ENCODE measurements around the gene SLC25A40. TPM values are rescaled to one million over a fixed set of nuclear protein-coding genes. Genes with fewer than 3 reads are reported as not detected.

Gene SLC25A40
- total RNA-seq, 4 donors from 2014 or later = 1.4 to 50.8 (median 25.4) TPM

DNA sequence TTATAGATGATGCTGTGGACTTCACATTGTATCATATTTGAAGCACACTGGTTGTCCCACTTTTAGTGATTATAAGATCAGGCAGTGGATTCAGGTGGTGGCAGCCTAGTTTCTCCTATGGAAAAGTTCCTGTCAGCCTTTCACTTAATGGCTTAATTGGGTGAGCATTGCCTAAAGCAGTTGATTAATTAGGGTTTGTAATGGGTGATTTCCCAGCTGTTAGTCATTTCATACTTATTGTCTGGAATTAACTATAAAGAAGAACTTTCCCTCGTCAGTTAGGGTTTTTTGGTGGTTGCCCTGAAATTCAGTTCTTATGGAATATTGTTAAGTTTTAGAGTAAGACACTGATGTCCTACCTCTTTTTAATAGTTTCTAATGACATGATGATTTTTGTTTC, 78.8 kb downstream of the SLC25A40 start:
- intact Hi-C loops (cut with DNase I; ENCODE audit: low total_unique reads) = no loop called here
- Histone ChIP-seq H3K4me1 (peaks cover 0 to 4% (median 1%) of the 10 kb centered on the region in 4 donors), H3K4me3 (no peak overlapping the region), H3K36me3 (no peaks in the 10 kb centered on the region), H3K27me3 (no peaks in the 10 kb centered on the region), H3K27ac (no peak overlapping the region), H3K9me3 (no peaks in the 10 kb centered on the region)
- in situ Hi-C loops (cut with MboI; ENCODE audit: low pct_ligation_motif_present in 1 of 4, low pct_unique_long_range_greater_than_20kb in 1 of 4, low sequenced_read_pairs in 3 of 4) = loop anchor here in 1 of 4 donors (25.0 kb wide), 1 partner anchor 315 kb away; no protein-coding TSS in a partner anchor
- DNase-seq = no peak
- WGBS, 2 donors (ENCODE audit: low coverage in 1 of 2) = 43% methylated on average over 1 of the region's 1 CpG; no CpG with 5 or more reads in 1 of the 2 donors
- TF ChIP-seq, protein P1, sequence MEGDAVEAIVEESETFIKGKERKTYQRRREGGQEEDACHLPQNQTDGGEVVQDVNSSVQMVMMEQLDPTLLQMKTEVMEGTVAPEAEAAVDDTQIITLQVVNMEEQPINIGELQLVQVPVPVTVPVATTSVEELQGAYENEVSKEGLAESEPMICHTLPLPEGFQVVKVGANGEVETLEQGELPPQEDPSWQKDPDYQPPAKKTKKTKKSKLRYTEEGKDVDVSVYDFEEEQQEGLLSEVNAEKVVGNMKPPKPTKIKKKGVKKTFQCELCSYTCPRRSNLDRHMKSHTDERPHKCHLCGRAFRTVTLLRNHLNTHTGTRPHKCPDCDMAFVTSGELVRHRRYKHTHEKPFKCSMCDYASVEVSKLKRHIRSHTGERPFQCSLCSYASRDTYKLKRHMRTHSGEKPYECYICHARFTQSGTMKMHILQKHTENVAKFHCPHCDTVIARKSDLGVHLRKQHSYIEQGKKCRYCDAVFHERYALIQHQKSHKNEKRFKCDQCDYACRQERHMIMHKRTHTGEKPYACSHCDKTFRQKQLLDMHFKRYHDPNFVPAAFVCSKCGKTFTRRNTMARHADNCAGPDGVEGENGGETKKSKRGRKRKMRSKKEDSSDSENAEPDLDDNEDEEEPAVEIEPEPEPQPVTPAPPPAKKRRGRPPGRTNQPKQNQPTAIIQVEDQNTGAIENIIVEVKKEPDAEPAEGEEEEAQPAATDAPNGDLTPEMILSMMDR (IDR thresholded peaks at IDR 0.05) = no peak
- no peak for TF ChIP-seq POLR2AphosphoS5 (IDR thresholded peaks at IDR 0.05)
- no peak for TF ChIP-seq EP300 (IDR thresholded peaks at IDR 0.05; ENCODE audit: low read depth)
- no peak for TF ChIP-seq POLR2A (IDR thresholded peaks at IDR 0.05)

DNA sequence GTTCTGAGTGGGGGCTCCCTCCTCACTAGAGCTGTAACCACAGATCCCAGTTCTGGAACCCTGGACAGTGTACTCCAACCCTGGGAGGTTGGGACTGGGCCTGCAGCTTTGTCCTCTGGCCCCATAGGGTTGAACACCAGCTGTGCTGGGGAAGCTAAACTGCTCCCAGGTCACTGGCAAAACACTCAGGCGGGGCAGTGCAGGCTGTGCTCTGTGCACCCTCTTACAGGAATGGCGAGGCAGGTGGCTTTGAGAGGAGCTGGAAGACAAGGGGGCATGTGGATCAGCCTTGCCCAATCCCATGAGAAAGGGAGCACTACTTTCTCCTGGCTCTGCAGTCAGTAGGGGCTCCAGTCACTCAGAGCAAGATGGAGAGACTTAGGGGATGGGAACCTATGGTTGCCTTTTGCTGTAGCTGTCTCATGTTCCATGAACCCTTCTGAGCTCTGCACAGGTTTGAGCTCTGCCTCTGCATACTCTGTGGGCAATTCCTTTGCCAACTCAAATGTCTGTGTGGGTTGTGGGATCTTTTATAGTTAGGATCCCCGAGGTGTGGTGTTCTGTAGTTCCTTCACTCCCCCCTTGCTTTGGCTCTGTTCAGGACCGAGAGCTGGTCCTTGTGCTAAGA, 90.7 kb downstream of the SLC25A40 start:
- H3K36me3 ChIP-seq = no peaks in the 10 kb centered on the region
- DNase-seq = no peak
- no peak overlapping the region for H3K4me3 ChIP-seq
- intact Hi-C loops (cut with DNase I; ENCODE audit: low total_unique reads) = no loop called here
- no peak overlapping the region for H3K27ac ChIP-seq
- TF ChIP-seq POLR2AphosphoS5 (IDR thresholded peaks at IDR 0.05) (no peak), POLR2A (IDR thresholded peaks at IDR 0.05) (no peak), EP300 (IDR thresholded peaks at IDR 0.05; ENCODE audit: low read depth) (no peak)
- TF ChIP-seq, protein P1 (IDR thresholded peaks at IDR 0.05) = no peak
- no peaks in the 10 kb centered on the region for H3K27me3 ChIP-seq
- in situ Hi-C loops (cut with MboI; ENCODE audit: low pct_ligation_motif_present in 1 of 4, low pct_unique_long_range_greater_than_20kb in 1 of 4, low sequenced_read_pairs in 3 of 4) = loop anchor here in 1 of 4 donors (25.0 kb wide), 1 partner anchor 327 kb away; no protein-coding TSS in a partner anchor
- no peaks in the 10 kb centered on the region for H3K9me3 ChIP-seq
- WGBS, 2 donors (ENCODE audit: low coverage in 1 of 2) = 60 to 82% methylated on average over 1 to 4 of the region's 4 CpGs
- no peaks in the 10 kb centered on the region for H3K4me1 ChIP-seq

DNA sequence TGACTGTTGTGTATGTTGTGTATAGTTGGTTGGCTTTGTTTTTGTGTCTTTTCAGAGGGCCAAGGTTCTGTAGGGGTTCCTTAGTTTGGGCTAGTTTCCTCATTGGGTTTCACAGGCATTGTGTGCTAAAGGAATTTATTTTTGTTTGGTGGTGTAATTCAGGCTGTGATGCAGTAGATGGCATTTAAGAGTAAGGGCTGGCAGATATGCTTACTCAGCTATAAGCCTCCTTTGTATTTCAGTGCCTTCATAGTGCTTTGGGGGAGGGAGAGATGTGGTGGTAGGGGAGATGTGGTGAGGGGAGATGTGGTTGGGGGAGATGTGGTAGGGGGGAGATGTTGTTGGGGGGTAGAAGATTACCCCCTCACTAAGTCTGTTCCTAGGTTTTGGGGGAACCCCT, 91.7 kb downstream of the SLC25A40 start:
- Histone ChIP-seq H3K27me3 (no peaks in the 10 kb centered on the region), H3K36me3 (no peaks in the 10 kb centered on the region), H3K9me3 (no peaks in the 10 kb centered on the region), H3K4me1 (no peaks in the 10 kb centered on the region), H3K4me3 (no peak overlapping the region), H3K27ac (no peak overlapping the region)
- no peak for DNase-seq
- in situ Hi-C loops (cut with MboI; ENCODE audit: low pct_ligation_motif_present in 1 of 4, low pct_unique_long_range_greater_than_20kb in 1 of 4, low sequenced_read_pairs in 3 of 4) (loop anchor here in 1 of 4 donors (25.0 kb wide), 1 partner anchor 328 kb away; no protein-coding TSS in a partner anchor), intact Hi-C loops (cut with DNase I; ENCODE audit: low total_unique reads) (no loop called here)
- TF ChIP-seq, protein P1 (IDR thresholded peaks at IDR 0.05) = no peak
- no peak for TF ChIP-seq POLR2A (IDR thresholded peaks at IDR 0.05)
- TF ChIP-seq POLR2AphosphoS5 (IDR thresholded peaks at IDR 0.05) = no peak
- TF ChIP-seq EP300 (IDR thresholded peaks at IDR 0.05; ENCODE audit: low read depth) = no peak

Other genes with a start within 250 kb of the SLC25A40 start
- gene RUNDC3B, start 248.0 kb downstream of the SLC25A40 start, total RNA-seq = 10 to 100 TPM in 1 of 4 donors, 1 to 10 TPM in 3; 2.2 to 12.0 (median 7.2) TPM
- gene DBF4, start 133 bp upstream of the SLC25A40 start, total RNA-seq = 10 to 100 TPM in 3 of 4 donors, 1 to 10 TPM in 1; 9.0 to 50.0 (median 11.1) TPM
- 10 to 100 TPM in 1 of 4 donors, 1 to 10 TPM in 3; 3.8 to 17.3 (median 6.0) TPM for gene ADAM22, start 57.9 kb upstream of the SLC25A40 start, total RNA-seq